ENCODE data around the gene NEMF.
"Not testable (repeated sequence)": the region's sequence is repeated elsewhere in the genome, so short reads cannot be mapped to it uniquely, and the experiment has no call there.

NEMF gene

GRCh38 chr14:49852301-49853157 lies at the start of gene NEMF:
TSS of gene NEMF (minus strand) at chr14:49852788. CDS start at chr14:49852753, 35 bp downstream.
- DNase-seq, result peak; percentile 84

- no peak for DNase-seq
Measured at GRCh38 chr14:49900973-49901372, 48.4 kb upstream of the NEMF start.

GRCh38 chr14:49898485-49898884 lies 45.9 kb upstream of the NEMF start:
- no peak for DNase-seq

GRCh38 chr14:49897965-49898364 lies 45.4 kb upstream of the NEMF start:
- no peak for DNase-seq

GRCh38 chr14:49897414-49897813 lies 44.8 kb upstream of the NEMF start:
- DNase-seq, result no peak

- DNase-seq, result no peak
Measured at GRCh38 chr14:49896966-49897365, 44.4 kb upstream of the NEMF start.

GRCh38 chr14:49896272-49896671 lies 43.7 kb upstream of the NEMF start:
- DNase-seq, result not testable (repeated sequence)

- no peak for DNase-seq
Measured at GRCh38 chr14:49895480-49895879, 42.9 kb upstream of the NEMF start.

- DNase-seq, result not testable (repeated sequence)
Measured at GRCh38 chr14:49894214-49895107, 41.9 kb upstream of the NEMF start.

GRCh38 chr14:49893309-49894213 lies 41.0 kb upstream of the NEMF start:
- no peak for DNase-seq

GRCh38 chr14:49892636-49893308 lies 40.2 kb upstream of the NEMF start, which contains the start of gene ARF6:
TSS of gene ARF6 (plus strand) at chr14:49893082. CDS start at chr14:49893737, 655 bp downstream.
- DNase-seq, result peak; percentile 96

GRCh38 chr14:49892301-49892635 lies 39.7 kb upstream of the NEMF start:
- DNase-seq, result peak; percentile 37

- no peak for DNase-seq
Measured at GRCh38 chr14:49888293-49888692, 35.7 kb upstream of the NEMF start.

- no peak for DNase-seq
Measured at GRCh38 chr14:49886523-49886922, 33.9 kb upstream of the NEMF start.

GRCh38 chr14:49882826-49883694 lies 30.5 kb upstream of the NEMF start:
- DNase-seq, result no peak

- DNase-seq, result no peak
Measured at GRCh38 chr14:49881350-49882001, 28.9 kb upstream of the NEMF start.

- no peak for DNase-seq
Measured at GRCh38 chr14:49880267-49881064, 27.9 kb upstream of the NEMF start.

- peak; percentile 57 for DNase-seq
Measured at GRCh38 chr14:49879646-49880204, 27.1 kb upstream of the NEMF start.

GRCh38 chr14:49876563-49877127 lies 24.1 kb upstream of the NEMF start:
- no peak for DNase-seq

Measured in DMS153 (cell line).